Mesothelial cell of epicardium (in vitro differentiated cells): Measurements from ENCODE around the gene IPO11. TPM values are rescaled to one million over a fixed set of nuclear protein-coding genes. Genes with fewer than 3 reads are reported as not detected.

Experiments
- DNase-seq, 2 experiments: peaks; one replicate each; pipeline ENCODE4 v3.0.0; 2021; ENCODE audit warnings: low spot score in 2 of 2; ENCODE audit not compliant: unreplicated experiment in 2 of 2
- H3K27ac Mint-ChIP-seq: 2 replicates; pipeline ENCODE4 v1.8.0; 2021; ENCODE audit warnings: mixed read lengths
- H3K27me3 Mint-ChIP-seq: 2 replicates; pipeline ENCODE4 v1.8.0; 2021; ENCODE audit warnings: low read depth, mixed read lengths
- H3K36me3 Mint-ChIP-seq: 2 replicates; pipeline ENCODE4 v1.8.0; 2021; ENCODE audit warnings: mixed read lengths
- H3K4me1 Mint-ChIP-seq: 2 replicates; pipeline ENCODE4 v1.8.0; 2021; ENCODE audit warnings: mixed read lengths
- H3K4me3 Mint-ChIP-seq: 2 replicates; pipeline ENCODE4 v1.8.0; 2021; ENCODE audit warnings: mild to moderate bottlenecking, moderate library complexity, mixed read lengths
- H3K9me3 Mint-ChIP-seq: 2 replicates; pipeline ENCODE4 v1.8.0; 2021; ENCODE audit warnings: mixed read lengths
- CTCF ChIP-seq: fragments of 200-600 bp; sonication (generic); IDR thresholded peaks from one replicate; pipeline ENCODE4 v1.5.0; 2021; ENCODE audit warnings: antibody characterized with exemption; ENCODE audit not compliant: unreplicated experiment
- total RNA-seq: library from RNA; stranded (reverse); gene quantifications from 3 replicates; pipeline ENCODE4 v1.2.1, GENCODE V29; 2021

IPO11 gene
- total RNA-seq, 1 donor from 2014 or later, result 31.9 TPM

- TF ChIP-seq CTCF, result no peak
- Mint-ChIP-seq H3K27me3 (no peaks in the 10 kb centered on the region), H3K9me3 (peaks cover 7% of the 10 kb centered on the region), H3K36me3 (peaks cover 30% of the 10 kb centered on the region), H3K4me1 (no peaks in the 10 kb centered on the region), H3K27ac (no peak overlapping the region), H3K4me3 (no peak overlapping the region)
- DNase-seq, result no peak
Measured at GRCh38 chr5:62614355-62614754, 201.8 kb downstream of the IPO11 start.

GRCh38 chr5:62616615-62617277 lies 204.2 kb downstream of the IPO11 start:
- H3K4me1 Mint-ChIP-seq, result peaks cover 9% of the 10 kb centered on the region
- H3K27me3 Mint-ChIP-seq, result no peaks in the 10 kb centered on the region
- peaks cover 7% of the 10 kb centered on the region for H3K9me3 Mint-ChIP-seq
- H3K27ac Mint-ChIP-seq, result no peak overlapping the region
- H3K4me3 Mint-ChIP-seq, result no peak overlapping the region
- DNase-seq, result no peak
- TF ChIP-seq CTCF, result no peak
- H3K36me3 Mint-ChIP-seq, result peaks cover 25% of the 10 kb centered on the region

GRCh38 chr5:62617943-62618342 lies 205.4 kb downstream of the IPO11 start:
- TF ChIP-seq CTCF, result no peak
- H3K27ac Mint-ChIP-seq, result no peak overlapping the region
- peaks cover 7% of the 10 kb centered on the region for H3K9me3 Mint-ChIP-seq
- DNase-seq, result no peak
- H3K36me3 Mint-ChIP-seq, result peaks cover 23% of the 10 kb centered on the region
- no peaks in the 10 kb centered on the region for H3K27me3 Mint-ChIP-seq
- H3K4me1 Mint-ChIP-seq, result peaks cover 9% of the 10 kb centered on the region
- no peak overlapping the region for H3K4me3 Mint-ChIP-seq

GRCh38 chr5:62620761-62621160 lies 208.2 kb downstream of the IPO11 start:
- DNase-seq, result no peak
- Mint-ChIP-seq H3K4me1 (peaks cover 9% of the 10 kb centered on the region), H3K9me3 (no peaks in the 10 kb centered on the region), H3K4me3 (no peak overlapping the region), H3K36me3 (peaks cover under 1% of the 10 kb centered on the region), H3K27me3 (no peaks in the 10 kb centered on the region), H3K27ac (no peak overlapping the region)
- TF ChIP-seq CTCF, result no peak

- no peak overlapping the region for H3K4me3 Mint-ChIP-seq
- no peak for TF ChIP-seq CTCF
- H3K27me3 Mint-ChIP-seq, result no peaks in the 10 kb centered on the region
- no peaks in the 10 kb centered on the region for H3K36me3 Mint-ChIP-seq
- H3K9me3 Mint-ChIP-seq, result no peaks in the 10 kb centered on the region
- no peak for DNase-seq
- peaks cover 9% of the 10 kb centered on the region for H3K4me1 Mint-ChIP-seq
- H3K27ac Mint-ChIP-seq, result peak overlapping the region; percentile 14
Measured at GRCh38 chr5:62621280-62621679, 208.7 kb downstream of the IPO11 start.
